Heart left ventricle (tissue), 16 donors: Measurements from ENCODE around the gene XPA. TPM values are rescaled to one million over a fixed set of nuclear protein-coding genes. Genes with fewer than 3 reads are reported as not detected.
A peak's percentile ranks its signal among the peaks of the same experiment; 100 is the strongest.

Source experiments
- ATAC-seq, 4 donors: fragments of 200-7000 bp; cut with Tn5 transposase; one replicate each; pipeline ENCODE4 v1.9.1; 2020 to 2022; ENCODE audit warnings: moderate library complexity in 4 of 4, mild to moderate bottlenecking in 3 of 4, moderate number of reproducible peaks in 1 of 4
- DNase-seq, 5 donors: peaks; one replicate each; pipeline ENCODE4 v3.0.0-alpha.2; 2020
- H3K27ac ChIP-seq, 12 donors: fragments of 200-600 bp; sonication (generic) in 4 of 12; one replicate each; pipeline versions ENCODE4 v1.5.0 to v1.8.0; 2016 to 2022; ENCODE audit warnings: mild to moderate bottlenecking in 2 of 12
- H3K27me3 ChIP-seq, 9 donors: fragments of 200-600 bp; sonication (generic) in 2 of 9; one replicate each; pipeline versions ENCODE4 v1.5.1 to v1.8.0; 2016 to 2022; ENCODE audit warnings: mild to moderate bottlenecking in 3 of 9
- H3K36me3 ChIP-seq, 9 donors: fragments of 200-600 bp; sonication (generic) in 2 of 9; one replicate each; pipeline versions ENCODE4 v1.5.0 to v1.8.0; 2018 to 2022; ENCODE audit warnings: mild to moderate bottlenecking in 2 of 9
- H3K4me1 ChIP-seq, 12 donors: fragments of 200-600 bp; sonication (generic) in 4 of 12; one replicate each; pipeline versions ENCODE4 v1.5.0 to v1.8.0; 2016 to 2022; ENCODE audit warnings: mild to moderate bottlenecking in 3 of 12
- H3K4me3 ChIP-seq, 12 donors: fragments of 200-600 bp; sonication (generic) in 4 of 12; one replicate each; pipeline versions ENCODE4 v1.5.0 to v1.8.0; 2017 to 2022; ENCODE audit warnings: mild to moderate bottlenecking in 9 of 12, moderate library complexity in 4 of 12
- H3K9me3 ChIP-seq, 12 donors: fragments of 200-600 bp; sonication (generic) in 4 of 12; one replicate each; pipeline versions ENCODE4 v1.5.0 to v1.8.0; 2016 to 2022; ENCODE audit warnings: mild to moderate bottlenecking in 1 of 12
- CTCF ChIP-seq, 12 donors: fragments of 200-600 bp; sonication (generic) in 4 of 12; IDR thresholded peaks; one replicate each; pipeline versions ENCODE4 v1.5.0 to v1.8.0; 2018 to 2022; ENCODE audit warnings: antibody characterized with exemption in 12 of 12, mild to moderate bottlenecking in 5 of 12
- POLR2A ChIP-seq, 2 donors: fragments of 450-650 bp; IDR thresholded peaks; one replicate each; pipeline ENCODE4 v1.6.1; 2017; ENCODE audit warnings: antibody characterized with exemption in 2 of 2, mild to moderate bottlenecking in 2 of 2, moderate library complexity in 2 of 2
- WGBS, 4 donors: extraction: QIAGEN DNeasy Blood & Tissue Kit in 2 of 4; methylation state at CpG; one replicate each; pipeline versions ENCODE4 v1.1.5 to v1.1.7; 2013 to 2018; 5-methylcytosine and 5-hydroxymethylcytosine counted together
- intact Hi-C, 10 donors: fragments of 100-400 bp; cut with DNase I; formaldehyde crosslinking; loops; one replicate each; pipeline versions ENCODE4 v1.11.1 to v1.14.2; 2022
- polyA plus RNA-seq, 2 donors: library from polyadenylated mRNA; stranded (reverse); fragments of 200-250 nt; gene quantifications; one replicate each; pipeline ENCODE4 v1.2.3, GENCODE V29; 2013
- total RNA-seq, 9 donors: library from RNA; depleted of rRNA in 2 of 9; stranded (reverse); fragments of >200 nt in 2 of 9; fragmentation: NEBNext Ultra II Directional in 3 of 9; extraction: Animal tissue kit (Norgen Biotek cat#: 25700) in 3 of 9; gene quantifications; one replicate each; pipeline versions ENCODE4 v1.1.0 to v1.2.4, GENCODE V29; 2016 to 2023
- donor health status: ischemic (EF 13 %, LVEDD 7.1; RV severe dilation, severe dysfunction).
- donor health status: healthy with polysubstance abuse.
- donor health status: DM: no; HTN: yes; CAD: no.
- donor health status: DM: no; HTN: no; CAD: no.
- donor health status: ischemic (EF 25% LVEDD 6.9; RV normal size, moderate dysfunction).
- donor health status: ischemic (EF 25% LVEDD 5.7; RV mildly dilated, moderate dysfunction).
- donor health status: healthy.
- donor health status: DM: yes; HTN: yes; CAD: no.
- donor health status: ischemic (EF 35%, LVEDD 5.7; RV mildly dilated, moderate dysfunction).
- donor health status: nonischemic (EF 11% LVEDD 7.7; RV severe dilation, severe dysfunction).
- donor health status: DM: yes; HTN: yes; CAD: no.
- donor health status: PGD.
- donor health status: ischemic (EF 29% LVEDD 5.4; RV normal size, mild dysfunction).
- donor health status: nonischemic (EF 23%, LVEDD 6.1; RV moderate dilation, normal function).

Gene XPA
- total and polyA plus RNA-seq, 11 donors: 4.0 to 12.1 (median 9.0) TPM

- ATAC-seq (no peak), DNase-seq (no peak)
- WGBS, 4 donors: 71 to 77% (median 74%) methylated on average over 7 of the region's 7 CpGs
- peaks cover 6 to 70% (median 51%) of the 10 kb centered on the region in 12 donors for H3K4me1 ChIP-seq
- peaks cover 0 to 3% (median 0%) of the 10 kb centered on the region in 9 donors for H3K36me3 ChIP-seq
- H3K9me3 ChIP-seq: no peaks in the 10 kb centered on the region
- TF ChIP-seq POLR2A (IDR thresholded peaks at IDR 0.05): no peak
- TF ChIP-seq CTCF (IDR thresholded peaks at IDR 0.05): no peak
- H3K4me3 ChIP-seq: peak overlapping the region in 9 of 12 donors; percentile 70 to 98 (median 86)
- H3K27me3 ChIP-seq: no peaks in the 10 kb centered on the region
- intact Hi-C loops: loop anchor here in 3 of 10 donors (5.0 to 10.0 kb wide), 3 partner anchors 50 to 350 kb away; partner anchors contain the start of gene ANP32B (in 1 of the 3)
- H3K27ac ChIP-seq: peak overlapping the region in 4 of 12 donors; percentile 94 to 98 (median 96)
Observed at GRCh38 chr9:97635026-97635425, 62.1 kb downstream of the XPA start.

GRCh38 chr9:97633859-97634490, 63.2 kb downstream of the XPA start:
- DNase-seq (no peak), ATAC-seq (peak in 1 of 4 donors; percentile 1)
- Histone ChIP-seq H3K27ac (peak overlapping the region; percentile 86 to 98 (median 96)), H3K27me3 (no peaks in the 10 kb centered on the region), H3K4me1 (peaks cover 6 to 66% (median 49%) of the 10 kb centered on the region in 12 donors), H3K4me3 (peak overlapping the region; percentile 50 to 98 (median 76)), H3K9me3 (no peaks in the 10 kb centered on the region), H3K36me3 (peaks cover 0 to 4% (median 0%) of the 10 kb centered on the region in 9 donors)
- TF ChIP-seq CTCF (IDR thresholded peaks at IDR 0.05) (no peak), POLR2A (IDR thresholded peaks at IDR 0.05) (no peak)
- intact Hi-C loops: loop anchor here in 3 of 10 donors (5.0 to 10.0 kb wide), 3 partner anchors 51 to 351 kb away; partner anchors contain the start of gene ANP32B (in 2 of the 3)
- 0 to 1% (median 0%) methylated on average over 20 to 43 of the region's 43 CpGs for WGBS, 4 donors

GRCh38 chr9:97632985-97633858, 63.9 kb downstream of the XPA start, which contains the start of the genes NCBP1 and TSTD2:
Gene NCBP1, plus strand, starts transcription at chr9:97633821. Its CDS starts 61 bp downstream, at chr9:97633882.
Gene TSTD2, minus strand, starts transcription at chr9:97633368. Its CDS starts 5,806 bp downstream, at chr9:97627562.
- TF ChIP-seq POLR2A (IDR thresholded peaks at IDR 0.05): peak in 1 of 2 donors; percentile 60
- peak in 4 of 12 donors; percentile 7 to 29 (median 22) for TF ChIP-seq CTCF (IDR thresholded peaks at IDR 0.05)
- Histone ChIP-seq H3K4me1 (peaks cover 6 to 66% (median 48%) of the 10 kb centered on the region in 12 donors), H3K9me3 (no peaks in the 10 kb centered on the region), H3K4me3 (peak within 1 kb of the TSS; percentile 50 to 98 (median 76)), H3K27me3 (no peaks in the 10 kb centered on the region), H3K27ac (peak within 1 kb of the TSS; percentile 86 to 98 (median 96)), H3K36me3 (peaks cover 0 to 4% (median 0%) of the 10 kb centered on the region in 9 donors)
- intact Hi-C loops: loop anchor here in 3 of 10 donors (5.0 to 10.0 kb wide), 3 partner anchors 52 to 352 kb away; partner anchors contain the start of gene ANP32B (in 2 of the 3)
- ATAC-seq: peak; percentile 93 to 96 (median 94)
- WGBS, 4 donors: 0 to 1% (median 0%) methylated on average over 56 to 83 of the region's 83 CpGs
- DNase-seq: peak; percentile 97 to 99 (median 98)
